Posterior vena cava (tissue), 2 donors: ENCODE results near the gene ST7. TPM values are rescaled to one million over a fixed set of nuclear protein-coding genes. Genes with fewer than 3 reads are reported as not detected.
"Not testable (repeated sequence)": the region's sequence is repeated elsewhere in the genome, so short reads cannot be mapped to it uniquely, and the experiment has no call there.

ENCODE experiments used
- DNase-seq: peaks from one replicate; pipeline ENCODE4 v3.0.0-alpha.2; 2020; ENCODE audit warnings: low spot score
- intact Hi-C, 2 donors: fragments of 100-400 bp; cut with DNase I; formaldehyde crosslinking; loops; one replicate each; pipeline versions ENCODE4 v1.14.1 to v1.14.2; 2022 to 2023
- total RNA-seq, 2 donors: library from RNA; stranded (reverse); fragmentation: NEBNext Ultra II Directional; extraction: Animal tissue kit (Norgen Biotek cat#: 25700); gene quantifications; one replicate each; pipeline ENCODE4 v1.2.1, GENCODE V29; 2021
- donor health status: DM: yes; HTN: yes; CAD: no.
- donor health status: DM: yes; HTN: yes; CAD: no.

The ST7 gene
- total RNA-seq, 2 donors from 2014 or later, result 14.9 to 16.2 TPM

GRCh38 chr7:117217106-117218035 is 264.1 kb downstream of the ST7 start:
- DNase-seq, result no peak
- intact Hi-C loops, result no loop called here

GRCh38 chr7:117218700-117219099 is 265.4 kb downstream of the ST7 start:
- no peak for DNase-seq
- intact Hi-C loops, result no loop called here

GRCh38 chr7:117219485-117219884 is 266.2 kb downstream of the ST7 start:
- no peak for DNase-seq
- intact Hi-C loops, result no loop called here

- intact Hi-C loops, result no loop called here
Observed at GRCh38 chr7:117220836-117221235, 267.5 kb downstream of the ST7 start.

GRCh38 chr7:117225536-117225935 is 272.2 kb downstream of the ST7 start:
- intact Hi-C loops, result no loop called here
- DNase-seq, result no peak

More at GRCh38 chr7:117220836-117221235, 267.5 kb downstream of the ST7 start:
- no peak for DNase-seq

- intact Hi-C loops, result no loop called here
- no peak for DNase-seq
Observed at GRCh38 chr7:117227091-117227490, 273.8 kb downstream of the ST7 start.

GRCh38 chr7:117229350-117229749 is 276.0 kb downstream of the ST7 start:
- DNase-seq, result no peak
- intact Hi-C loops, result no loop called here

- no peak for DNase-seq
- intact Hi-C loops, result no loop called here
Observed at GRCh38 chr7:117230276-117231046, 277.2 kb downstream of the ST7 start.

- intact Hi-C loops, result no loop called here
- no peak for DNase-seq
Observed at GRCh38 chr7:117231047-117231359, 277.7 kb downstream of the ST7 start.

GRCh38 chr7:117237646-117238045 is 284.3 kb downstream of the ST7 start:
- intact Hi-C loops, result no loop called here
- no peak for DNase-seq

- intact Hi-C loops, result no loop called here
- no peak for DNase-seq
Observed at GRCh38 chr7:117238472-117238871, 285.2 kb downstream of the ST7 start.

- no peak for DNase-seq
- intact Hi-C loops, result no loop called here
Observed at GRCh38 chr7:117238937-117239336, 285.6 kb downstream of the ST7 start.

- DNase-seq, result no peak
- intact Hi-C loops, result no loop called here
Observed at GRCh38 chr7:117241088-117241487, 287.8 kb downstream of the ST7 start.

GRCh38 chr7:117243390-117243789 is 290.1 kb downstream of the ST7 start:
- intact Hi-C loops, result no loop called here
- no peak for DNase-seq

- intact Hi-C loops, DNase-seq: not testable (repeated sequence)
Observed at GRCh38 chr7:117245703-117246102, 292.4 kb downstream of the ST7 start.

- DNase-seq, result no peak
- intact Hi-C loops, result no loop called here
Observed at GRCh38 chr7:117247809-117248208, 294.5 kb downstream of the ST7 start.

GRCh38 chr7:117248829-117249228 is 295.5 kb downstream of the ST7 start:
- no peak for DNase-seq
- intact Hi-C loops, result no loop called here

GRCh38 chr7:117249696-117250095 is 296.4 kb downstream of the ST7 start:
- intact Hi-C loops, result no loop called here
- DNase-seq, result no peak

- intact Hi-C loops, result no loop called here
- DNase-seq, result no peak
Observed at GRCh38 chr7:117250245-117250644, 296.9 kb downstream of the ST7 start.

- no peak for DNase-seq
- intact Hi-C loops, result no loop called here
Observed at GRCh38 chr7:117250801-117251200, 297.5 kb downstream of the ST7 start.

GRCh38 chr7:117251687-117252086 is 298.4 kb downstream of the ST7 start:
- DNase-seq, result no peak
- intact Hi-C loops, result no loop called here
